Stomach (tissue), 9 donors: ENCODE results near the gene TCF12. TPM values are rescaled to one million over a fixed set of nuclear protein-coding genes. Genes with fewer than 3 reads are reported as not detected.

ENCODE experiments used
- DNase-seq, 2 donors: peaks; one replicate each; pipeline versions ENCODE4 v3.0.0 to v3.0.0-alpha.2; 2013 to 2019
- H3K27ac ChIP-seq, 5 donors: fragments of 200-600 bp in 4 of 5; sonication (generic) in 4 of 5; one replicate each; pipeline ENCODE4 v1.5.1; 2013 to 2019; ENCODE audit warnings: mild to moderate bottlenecking in 1 of 5, moderate library complexity in 1 of 5
- H3K27me3 ChIP-seq, 3 donors: fragments of 200-600 bp; sonication (generic); one replicate each; pipeline ENCODE4 v1.5.1; 2017 to 2019; ENCODE audit warnings: mixed run types in 1 of 3
- H3K36me3 ChIP-seq, 4 donors: fragments of 200-600 bp; sonication (generic); 1 replicate in 3 of 4; 2 replicates in 1 of 4; pipeline ENCODE4 v1.5.1; 2016 to 2019
- H3K4me1 ChIP-seq, 4 donors: fragments of 200-600 bp; sonication (generic); one replicate each; pipeline ENCODE4 v1.5.1; 2016 to 2019
- H3K4me3 ChIP-seq, 4 donors: fragments of 200-600 bp; sonication (generic) in 3 of 4; one replicate each; pipeline ENCODE4 v1.5.1; 2016 to 2019; ENCODE audit warnings: mild to moderate bottlenecking in 1 of 4
- H3K9me3 ChIP-seq, 4 donors: fragments of 200-600 bp; sonication (generic); one replicate each; pipeline ENCODE4 v1.5.1; 2016 to 2019
- EP300 ChIP-seq: sonication (generic); formaldehyde crosslinking; IDR thresholded peaks from one replicate; pipeline ENCODE4 v1.6.1; 2017; ENCODE audit warnings: antibody characterized with exemption
- POLR2A ChIP-seq, 4 donors: fragments of 450-650 bp; IDR thresholded peaks; one replicate each; pipeline ENCODE4 v1.6.1; 2016; ENCODE audit warnings: antibody characterized with exemption in 4 of 4, control low read depth in 2 of 4, mild to moderate bottlenecking in 1 of 4, moderate library complexity in 1 of 4
- POLR2AphosphoS5 ChIP-seq, 3 donors: sonication (generic); formaldehyde crosslinking; IDR thresholded peaks; one replicate each; pipeline ENCODE4 v1.6.1; 2016; ENCODE audit warnings: antibody characterized with exemption in 3 of 3
- WGBS, 5 donors: extraction: QIAGEN DNeasy Blood & Tissue Kit in 3 of 5; methylation state at CpG; one replicate each; pipeline versions ENCODE4 v1.1.5 to v1.1.7; 2013 to 2018; 5-methylcytosine and 5-hydroxymethylcytosine counted together
- intact Hi-C: fragments of 100-400 bp; cut with DNase I; formaldehyde crosslinking; loops from one replicate; pipeline ENCODE4 v1.15.1; 2023; ENCODE audit warnings: low total_unique reads
- polyA plus RNA-seq, 3 donors: library from polyadenylated mRNA; stranded (reverse); fragments of 200-250 nt; gene quantifications; one replicate each; pipeline ENCODE4 v1.2.3, GENCODE V29; 2013
- total RNA-seq, 5 donors: library from RNA; depleted of rRNA; stranded (reverse); fragments of >200 nt; gene quantifications; one replicate each; pipeline versions ENCODE4 v1.1.0 to v1.2.3, GENCODE V29; 2014 to 2016
- TF ChIP-seq, protein P1 (sequence below), 7 experiments: fragments of 450-650 bp in 4 of 7; fragments of 200-600 bp in 3 of 7; sonication (generic) in 3 of 7; IDR thresholded peaks; one replicate each; pipeline ENCODE4 v1.5.1; 2016 to 2019; ENCODE audit warnings: antibody characterized with exemption in 7 of 7, control low read depth in 2 of 7, mild to moderate bottlenecking in 1 of 7
- donor health status: healthy with polysubstance abuse.
- donor health status: Bipolar disorder and iron deficiency.
- donor health status: healthy.

Gene TCF12
- total and polyA plus RNA-seq, 8 donors, result 11.2 to 462 (median 130) TPM

DNA sequence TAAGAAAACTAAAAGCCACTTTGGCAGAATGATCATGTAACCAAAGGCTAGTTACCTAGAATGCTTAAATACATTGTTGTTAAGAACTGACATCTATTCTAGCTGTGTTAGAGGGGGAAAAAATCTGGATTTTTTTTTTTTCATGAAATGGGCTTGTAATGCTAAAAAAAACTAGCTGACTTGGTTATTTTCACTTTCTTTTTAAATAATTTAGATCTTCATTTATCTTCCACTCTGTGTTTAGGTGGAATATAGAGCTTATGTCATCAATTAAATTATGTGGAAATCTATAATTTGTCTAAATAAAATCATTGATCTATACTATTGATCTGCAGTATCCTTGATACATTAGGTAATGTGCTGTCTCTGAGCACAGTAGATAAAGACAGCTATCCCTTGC, 217.4 kb downstream of the TCF12 start:
- Histone ChIP-seq H3K9me3 (no peaks in the 10 kb centered on the region), H3K27ac (no peak overlapping the region), H3K4me1 (peaks cover 0 to 36% (median 15%) of the 10 kb centered on the region in 4 donors), H3K27me3 (no peaks in the 10 kb centered on the region), H3K4me3 (no peak overlapping the region), H3K36me3 (no peaks in the 10 kb centered on the region)
- intact Hi-C loops, result no loop called here
- TF ChIP-seq POLR2A (IDR thresholded peaks at IDR 0.05), result no peak
- no peak for TF ChIP-seq EP300
- TF ChIP-seq, protein P1, sequence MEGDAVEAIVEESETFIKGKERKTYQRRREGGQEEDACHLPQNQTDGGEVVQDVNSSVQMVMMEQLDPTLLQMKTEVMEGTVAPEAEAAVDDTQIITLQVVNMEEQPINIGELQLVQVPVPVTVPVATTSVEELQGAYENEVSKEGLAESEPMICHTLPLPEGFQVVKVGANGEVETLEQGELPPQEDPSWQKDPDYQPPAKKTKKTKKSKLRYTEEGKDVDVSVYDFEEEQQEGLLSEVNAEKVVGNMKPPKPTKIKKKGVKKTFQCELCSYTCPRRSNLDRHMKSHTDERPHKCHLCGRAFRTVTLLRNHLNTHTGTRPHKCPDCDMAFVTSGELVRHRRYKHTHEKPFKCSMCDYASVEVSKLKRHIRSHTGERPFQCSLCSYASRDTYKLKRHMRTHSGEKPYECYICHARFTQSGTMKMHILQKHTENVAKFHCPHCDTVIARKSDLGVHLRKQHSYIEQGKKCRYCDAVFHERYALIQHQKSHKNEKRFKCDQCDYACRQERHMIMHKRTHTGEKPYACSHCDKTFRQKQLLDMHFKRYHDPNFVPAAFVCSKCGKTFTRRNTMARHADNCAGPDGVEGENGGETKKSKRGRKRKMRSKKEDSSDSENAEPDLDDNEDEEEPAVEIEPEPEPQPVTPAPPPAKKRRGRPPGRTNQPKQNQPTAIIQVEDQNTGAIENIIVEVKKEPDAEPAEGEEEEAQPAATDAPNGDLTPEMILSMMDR (IDR thresholded peaks at IDR 0.05), result no peak
- no peak for TF ChIP-seq POLR2AphosphoS5 (IDR thresholded peaks at IDR 0.05)
- no peak for DNase-seq

DNA sequence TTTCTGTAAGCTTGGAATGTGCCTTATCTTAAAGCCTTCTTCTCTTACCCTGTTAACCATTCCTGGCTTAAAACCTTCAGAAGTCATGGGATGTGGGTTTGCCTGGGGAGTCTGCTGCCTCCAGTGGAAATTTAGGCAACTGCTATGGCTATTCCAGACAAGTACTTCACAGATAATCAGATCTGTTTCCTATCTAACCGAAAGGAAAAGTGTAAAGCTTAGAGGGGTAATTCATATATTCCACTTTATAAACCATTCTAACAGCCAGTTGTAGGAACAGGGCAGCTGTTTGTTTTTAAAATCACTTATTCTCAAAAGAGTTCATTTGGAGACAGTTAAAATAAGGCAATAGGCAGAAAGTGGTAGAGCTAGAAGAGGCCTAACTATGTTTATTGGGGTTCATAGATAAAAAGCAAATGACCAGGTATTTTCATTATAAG, 219.9 kb downstream of the TCF12 start:
- Histone ChIP-seq H3K9me3 (no peaks in the 10 kb centered on the region), H3K27me3 (no peaks in the 10 kb centered on the region), H3K27ac (no peak overlapping the region), H3K36me3 (no peaks in the 10 kb centered on the region), H3K4me3 (no peak overlapping the region), H3K4me1 (peaks cover 0 to 28% (median 14%) of the 10 kb centered on the region in 4 donors)
- TF ChIP-seq POLR2A (IDR thresholded peaks at IDR 0.05), result no peak
- no peak for TF ChIP-seq POLR2AphosphoS5 (IDR thresholded peaks at IDR 0.05)
- no peak for TF ChIP-seq EP300
- TF ChIP-seq, protein P1 (IDR thresholded peaks at IDR 0.05), result peak in 5 of 7 experiments; percentile 54 to 75 (median 67)
- intact Hi-C loops, result no loop called here
- peak; percentile 31 to 78 for DNase-seq
- 4 to 29% (median 20%) methylated on average over 1 of the region's 1 CpG for WGBS, 5 donors

DNA sequence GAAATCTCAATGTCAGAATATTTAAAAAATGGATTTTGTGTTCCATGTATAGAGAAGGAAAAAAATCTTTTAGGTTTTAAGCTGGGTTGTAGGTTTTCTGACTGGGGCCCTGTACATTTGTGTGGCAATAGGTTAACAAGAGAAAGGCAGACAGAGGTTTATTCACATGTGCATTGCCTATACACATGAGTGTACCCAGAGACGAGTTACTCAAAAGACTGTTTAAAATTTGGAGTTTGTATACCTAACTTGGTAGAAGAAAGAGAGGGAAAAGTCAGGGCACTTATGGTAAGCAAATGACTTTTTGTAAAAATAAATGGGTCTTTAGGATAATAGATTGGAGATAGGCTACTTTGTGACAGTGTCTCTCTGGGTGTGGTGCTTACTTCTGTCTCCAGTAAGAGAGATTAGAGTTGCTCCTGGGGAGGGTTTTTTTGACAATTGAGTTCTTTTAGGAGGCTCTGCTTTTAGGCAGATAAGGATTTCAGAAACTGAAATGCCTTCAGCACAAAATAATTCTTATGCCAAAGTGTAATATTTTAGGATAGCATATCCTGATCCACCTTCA, 225.2 kb downstream of the TCF12 start:
- H3K27ac ChIP-seq, result no peak overlapping the region
- no peaks in the 10 kb centered on the region for H3K9me3 ChIP-seq
- intact Hi-C loops, result loop anchor here (10.0 kb wide), 1 partner anchor 61 kb away; no protein-coding TSS in a partner anchor
- H3K27me3 ChIP-seq, result no peaks in the 10 kb centered on the region
- 49 to 82% (median 64%) methylated on average over 1 of the region's 1 CpG for WGBS, 5 donors
- TF ChIP-seq POLR2AphosphoS5 (IDR thresholded peaks at IDR 0.05), result no peak
- no peak for TF ChIP-seq POLR2A (IDR thresholded peaks at IDR 0.05)
- no peak for TF ChIP-seq EP300
- TF ChIP-seq, protein P1 (IDR thresholded peaks at IDR 0.05), result no peak
- H3K4me3 ChIP-seq, result no peak overlapping the region
- peaks cover 5 to 26% (median 19%) of the 10 kb centered on the region in 4 donors for H3K4me1 ChIP-seq
- H3K36me3 ChIP-seq, result no peaks in the 10 kb centered on the region
- DNase-seq, result no peak

DNA sequence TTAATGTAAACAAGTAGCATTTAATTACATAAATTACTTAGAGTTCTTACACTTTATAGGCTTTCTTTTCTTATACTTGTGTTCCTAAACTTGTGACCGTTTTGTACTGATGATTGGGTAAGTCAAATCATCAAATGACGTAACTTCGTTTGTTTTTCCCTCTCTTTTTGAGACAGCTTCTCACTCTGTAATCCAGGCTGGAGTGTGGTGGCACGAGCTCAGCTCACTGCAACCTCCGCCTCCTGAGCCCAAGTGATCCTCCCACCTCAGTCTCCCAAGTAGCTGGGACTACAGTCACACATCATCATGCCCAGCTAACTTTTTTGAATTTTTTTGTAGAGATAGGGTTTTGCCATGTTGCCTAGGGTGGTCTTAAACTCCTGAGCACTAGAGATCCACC, 226.0 kb downstream of the TCF12 start:
- TF ChIP-seq, protein P1 (IDR thresholded peaks at IDR 0.05), result no peak
- TF ChIP-seq POLR2A (IDR thresholded peaks at IDR 0.05) (no peak), POLR2AphosphoS5 (IDR thresholded peaks at IDR 0.05) (no peak), EP300 (no peak)
- intact Hi-C loops, result loop anchor here (10.0 kb wide), 1 partner anchor 60 kb away; no protein-coding TSS in a partner anchor
- no peak overlapping the region for H3K4me3 ChIP-seq
- H3K9me3 ChIP-seq, result no peaks in the 10 kb centered on the region
- no peaks in the 10 kb centered on the region for H3K36me3 ChIP-seq
- H3K4me1 ChIP-seq, result peaks cover 5 to 35% (median 27%) of the 10 kb centered on the region in 4 donors
- H3K27ac ChIP-seq, result no peak overlapping the region
- no peak for DNase-seq
- 47 to 67% (median 64%) methylated on average over 5 of the region's 5 CpGs for WGBS, 5 donors
- no peaks in the 10 kb centered on the region for H3K27me3 ChIP-seq
